A673 (cell line): ENCODE results near the gene NHLH2.

ENCODE experiments used
- CTCF ChIP-seq: fragments of 300-800, 200-600 bp; sonication (generic); conservative IDR thresholded peaks from 2 replicates; pipeline ENCODE4 v1.5.1; 2017; ENCODE audit warnings: low read depth, mild to moderate bottlenecking, antibody characterized with exemption, low read length, moderate library complexity, mixed read lengths
- EZH2 ChIP-seq: fragments of 200-600 bp; sonication (generic); IDR thresholded peaks from 2 replicates; pipeline ENCODE4 v1.6.1; 2017; ENCODE audit warnings: borderline replicate concordance, low read depth, mild to moderate bottlenecking, mixed read lengths, antibody characterized with exemption, low read length; ENCODE audit not compliant: poor library complexity, severe bottlenecking

- TF ChIP-seq CTCF (no peak), EZH2 (no peak)
Measured at GRCh38 chr1:115790846-115791245, 50.1 kb downstream of the NHLH2 start.
